Testis (tissue), 5 donors: ENCODE data around the gene SPSB4. TPM values are rescaled to one million over a fixed set of nuclear protein-coding genes. Genes with fewer than 3 reads are reported as not detected.

ENCODE experiments used
- DNase-seq: peaks from one replicate; pipeline ENCODE4 v3.0.0-alpha.2; 2019
- H3K27ac ChIP-seq, 2 donors: fragments of 200-600 bp; sonication (generic); one replicate each; pipeline ENCODE4 v1.5.1; 2019
- H3K27me3 ChIP-seq: fragments of 200-600 bp; sonication (generic); one replicate; pipeline ENCODE4 v1.5.1; 2019
- H3K36me3 ChIP-seq: fragments of 200-600 bp; sonication (generic); one replicate; pipeline ENCODE4 v1.5.1; 2017; ENCODE audit warnings: low read depth; ENCODE audit errors: missing control alignments
- H3K4me1 ChIP-seq: fragments of 200-600 bp; sonication (generic); one replicate; pipeline ENCODE4 v1.5.1; 2019
- H3K4me3 ChIP-seq, 2 donors: fragments of 200-600 bp; sonication (generic); one replicate each; pipeline ENCODE4 v1.5.1; 2017 to 2019
- H3K9me3 ChIP-seq: fragments of 200-600 bp; sonication (generic); one replicate; pipeline ENCODE4 v1.5.1; 2017
- CTCF ChIP-seq, 3 experiments: fragments of 450-650 bp in 2 of 3; fragments of 200-600 bp in 1 of 3; sonication (generic) in 1 of 3; IDR thresholded peaks; one replicate each; pipeline ENCODE4 v1.5.1; 2016 to 2019; ENCODE audit warnings: antibody characterized with exemption in 3 of 3, mild to moderate bottlenecking in 2 of 3, moderate library complexity in 1 of 3
- POLR2A ChIP-seq: fragments of 450-650 bp; IDR thresholded peaks from one replicate; pipeline ENCODE4 v1.6.1; 2017; ENCODE audit warnings: antibody characterized with exemption, mild to moderate bottlenecking, moderate library complexity
- WGBS, 2 donors: methylation state at CpG; one replicate each; pipeline ENCODE4 v1.1.5; 2018; 5-methylcytosine and 5-hydroxymethylcytosine counted together
- intact Hi-C: fragments of 100-400 bp; cut with DNase I; formaldehyde crosslinking; loops from one replicate; pipeline ENCODE4 v1.15.1; 2023; ENCODE audit warnings: low total_unique reads
- long read RNA-seq, 2 donors: transcript quantifications; one replicate each; lab custom pipeline, GENCODE V29; 2026
- polyA plus RNA-seq: library from polyadenylated mRNA; stranded (reverse); fragments of 350-450 nt; fragmentation: Illumina TruSeq; extraction: RNeasy Lipid Tissue Mini Kit (QIAGEN cat#74804); gene quantifications from one replicate; pipeline ENCODE4 v1.2.3, GENCODE V29; 2014; ENCODE audit warnings: low read depth, low replicate concordance; ENCODE audit not compliant: insufficient read depth
- total RNA-seq, 2 donors: library from RNA; depleted of rRNA; stranded (reverse); fragments of >200 nt; gene quantifications; one replicate each; pipeline ENCODE4 v1.2.3, GENCODE V29; 2016

Gene SPSB4
- total RNA-seq (10 to 100 TPM in 1 of 2 donors, 1 to 10 TPM in 1; 7.4 to 10.8 TPM), polyA plus RNA-seq (34.5 TPM)
- long read RNA-seq, donor 1: 0 reads
- long read RNA-seq, donor 2: 0 reads

- intact Hi-C loops: no loop called here
- H3K36me3 ChIP-seq: no peaks in the 10 kb centered on the region
- peaks cover 8% of the 10 kb centered on the region for H3K4me1 ChIP-seq
- no peaks in the 10 kb centered on the region for H3K27me3 ChIP-seq
- peak; percentile 50 for DNase-seq
- 4 to 5% methylated on average over 38 to 61 of the region's 68 CpGs for WGBS, 2 donors
- TF ChIP-seq POLR2A (no peak), CTCF (IDR thresholded peaks at IDR 0.05) (peak in 1 of 3 experiments; percentile 24)
- no peaks in the 10 kb centered on the region for H3K9me3 ChIP-seq
- peak within 1 kb of the TSS; percentile 29 to 30 for H3K4me3 ChIP-seq
- no peak within 1 kb of the TSS for H3K27ac ChIP-seq
Observed at GRCh38 chr3:141050576-141051442, at the start of gene SPSB4. SPSB4 (plus strand) TSS chr3:141051347; CDS start chr3:141066105, 14,758 bp downstream.

- no peak for TF ChIP-seq CTCF (IDR thresholded peaks at IDR 0.05)
- no peak for TF ChIP-seq POLR2A
- H3K9me3 ChIP-seq: no peaks in the 10 kb centered on the region
- no peak for DNase-seq
- H3K4me1 ChIP-seq: no peaks in the 10 kb centered on the region
- H3K27ac ChIP-seq: no peak overlapping the region
- H3K27me3 ChIP-seq: no peaks in the 10 kb centered on the region
- 91 to 94% methylated on average over 1 of the region's 1 CpG for WGBS, 2 donors
- intact Hi-C loops: no loop called here
- no peak overlapping the region for H3K4me3 ChIP-seq
- no peaks in the 10 kb centered on the region for H3K36me3 ChIP-seq
Observed at GRCh38 chr3:141006344-141006743, 44.8 kb upstream of the SPSB4 start.

- Histone ChIP-seq H3K9me3 (no peaks in the 10 kb centered on the region), H3K27ac (no peak overlapping the region), H3K4me1 (no peaks in the 10 kb centered on the region), H3K4me3 (no peak overlapping the region), H3K27me3 (no peaks in the 10 kb centered on the region), H3K36me3 (no peaks in the 10 kb centered on the region)
- 88 to 89% methylated on average over 3 of the region's 3 CpGs for WGBS, 2 donors
- no peak for DNase-seq
- intact Hi-C loops: no loop called here
- no peak for TF ChIP-seq POLR2A
- no peak for TF ChIP-seq CTCF (IDR thresholded peaks at IDR 0.05)
Observed at GRCh38 chr3:141009496-141009895, 41.7 kb upstream of the SPSB4 start.

- Histone ChIP-seq H3K4me3 (no peak overlapping the region), H3K36me3 (no peaks in the 10 kb centered on the region), H3K9me3 (no peaks in the 10 kb centered on the region), H3K4me1 (no peaks in the 10 kb centered on the region), H3K27me3 (no peaks in the 10 kb centered on the region), H3K27ac (no peak overlapping the region)
- TF ChIP-seq POLR2A: no peak
- peak; percentile 52 to 70 (median 70) for TF ChIP-seq CTCF (IDR thresholded peaks at IDR 0.05)
- intact Hi-C loops: loop anchor here (10.0 kb wide), 2 partner anchors 93 to 173 kb away; no protein-coding TSS in a partner anchor
- DNase-seq: peak; percentile 89
- 12 to 17% methylated on average over 13 of the region's 13 CpGs for WGBS, 2 donors
Observed at GRCh38 chr3:141011232-141011996, 39.7 kb upstream of the SPSB4 start.
